IMR-90 (cell line): ENCODE measurements around the gene PMS1.

Experiments
- MXI1 ChIP-seq: IDR thresholded peaks from 2 replicates; pipeline ENCODE4 v1.6.1; 2012; ENCODE audit warnings: low read depth, mild to moderate bottlenecking, low read length, moderate library complexity, borderline replicate concordance
- NFE2L2 ChIP-seq: fragments of 150-350 bp; IDR thresholded peaks from 2 replicates; pipeline ENCODE4 v1.6.1; 2016; ENCODE audit warnings: low read depth, mild to moderate bottlenecking, low read length
- POLR2A ChIP-seq: IDR thresholded peaks from 2 replicates; pipeline ENCODE4 v1.6.1; 2012; ENCODE audit warnings: mild to moderate bottlenecking, low read depth, low read length
- RAD21 ChIP-seq: IDR thresholded peaks from 2 replicates; pipeline ENCODE4 v1.6.1; 2012; ENCODE audit warnings: low read length, improper control_type of control experiment
- RFX5 ChIP-seq: IDR thresholded peaks from 2 replicates; pipeline ENCODE4 v1.8.0; 2012; ENCODE audit warnings: low read depth, mild to moderate bottlenecking, low read length, moderate library complexity
- SMC3 ChIP-seq: fragments of 150-350 bp; IDR thresholded peaks from 2 replicates; pipeline ENCODE4 v1.6.1; 2016; ENCODE audit warnings: low read depth, mild to moderate bottlenecking, antibody characterized with exemption, low read length, moderate library complexity
- TF ChIP-seq, protein P1 (sequence below): conservative IDR thresholded peaks from 2 replicates; pipeline ENCODE4 v1.5.1; 2012; ENCODE audit warnings: mild to moderate bottlenecking, low read depth, low read length, improper control_type of control experiment
- TF ChIP-seq, protein P2 (sequence below): fragments of 150-350 bp; IDR thresholded peaks from 2 replicates; pipeline ENCODE4 v1.6.1; 2017; ENCODE audit warnings: mild to moderate bottlenecking, antibody characterized with exemption, low read length, low read depth

GRCh38 chr2:189782221-189782671 lies 2.0 kb upstream of the PMS1 start:
- TF ChIP-seq, protein P1, sequence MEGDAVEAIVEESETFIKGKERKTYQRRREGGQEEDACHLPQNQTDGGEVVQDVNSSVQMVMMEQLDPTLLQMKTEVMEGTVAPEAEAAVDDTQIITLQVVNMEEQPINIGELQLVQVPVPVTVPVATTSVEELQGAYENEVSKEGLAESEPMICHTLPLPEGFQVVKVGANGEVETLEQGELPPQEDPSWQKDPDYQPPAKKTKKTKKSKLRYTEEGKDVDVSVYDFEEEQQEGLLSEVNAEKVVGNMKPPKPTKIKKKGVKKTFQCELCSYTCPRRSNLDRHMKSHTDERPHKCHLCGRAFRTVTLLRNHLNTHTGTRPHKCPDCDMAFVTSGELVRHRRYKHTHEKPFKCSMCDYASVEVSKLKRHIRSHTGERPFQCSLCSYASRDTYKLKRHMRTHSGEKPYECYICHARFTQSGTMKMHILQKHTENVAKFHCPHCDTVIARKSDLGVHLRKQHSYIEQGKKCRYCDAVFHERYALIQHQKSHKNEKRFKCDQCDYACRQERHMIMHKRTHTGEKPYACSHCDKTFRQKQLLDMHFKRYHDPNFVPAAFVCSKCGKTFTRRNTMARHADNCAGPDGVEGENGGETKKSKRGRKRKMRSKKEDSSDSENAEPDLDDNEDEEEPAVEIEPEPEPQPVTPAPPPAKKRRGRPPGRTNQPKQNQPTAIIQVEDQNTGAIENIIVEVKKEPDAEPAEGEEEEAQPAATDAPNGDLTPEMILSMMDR, result no peak
- no peak for TF ChIP-seq POLR2A
- TF ChIP-seq MXI1, result no peak
- no peak for TF ChIP-seq RAD21
- TF ChIP-seq, protein P2, sequence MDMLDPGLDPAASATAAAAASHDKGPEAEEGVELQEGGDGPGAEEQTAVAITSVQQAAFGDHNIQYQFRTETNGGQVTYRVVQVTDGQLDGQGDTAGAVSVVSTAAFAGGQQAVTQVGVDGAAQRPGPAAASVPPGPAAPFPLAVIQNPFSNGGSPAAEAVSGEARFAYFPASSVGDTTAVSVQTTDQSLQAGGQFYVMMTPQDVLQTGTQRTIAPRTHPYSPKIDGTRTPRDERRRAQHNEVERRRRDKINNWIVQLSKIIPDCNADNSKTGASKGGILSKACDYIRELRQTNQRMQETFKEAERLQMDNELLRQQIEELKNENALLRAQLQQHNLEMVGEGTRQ, result no peak
- TF ChIP-seq RFX5, result no peak
- no peak for TF ChIP-seq SMC3
- TF ChIP-seq NFE2L2, result no peak
